ENCODE measurements around the gene UBE2S.

DNA sequence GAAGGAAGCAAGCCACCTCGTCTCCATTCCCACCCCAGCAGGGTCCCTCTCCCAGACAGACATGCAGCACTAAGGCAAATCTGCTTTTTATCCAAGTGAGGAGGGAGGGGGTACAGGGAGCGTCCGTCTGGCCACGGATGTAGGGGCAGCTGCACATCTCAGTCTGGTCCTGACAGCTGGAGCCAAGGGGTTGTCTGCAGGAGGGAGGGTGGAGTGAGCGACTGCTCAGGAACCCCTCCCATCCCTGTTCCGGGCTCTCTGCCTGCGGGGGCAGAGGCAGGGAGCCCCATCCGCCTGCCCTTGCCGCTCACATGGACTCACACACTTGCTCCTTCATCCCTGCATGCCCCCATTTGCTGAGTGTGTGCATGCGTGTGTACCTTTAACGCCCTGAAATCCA, 28.4 kb downstream of the UBE2S start:
- TF ChIP-seq, protein P1, sequence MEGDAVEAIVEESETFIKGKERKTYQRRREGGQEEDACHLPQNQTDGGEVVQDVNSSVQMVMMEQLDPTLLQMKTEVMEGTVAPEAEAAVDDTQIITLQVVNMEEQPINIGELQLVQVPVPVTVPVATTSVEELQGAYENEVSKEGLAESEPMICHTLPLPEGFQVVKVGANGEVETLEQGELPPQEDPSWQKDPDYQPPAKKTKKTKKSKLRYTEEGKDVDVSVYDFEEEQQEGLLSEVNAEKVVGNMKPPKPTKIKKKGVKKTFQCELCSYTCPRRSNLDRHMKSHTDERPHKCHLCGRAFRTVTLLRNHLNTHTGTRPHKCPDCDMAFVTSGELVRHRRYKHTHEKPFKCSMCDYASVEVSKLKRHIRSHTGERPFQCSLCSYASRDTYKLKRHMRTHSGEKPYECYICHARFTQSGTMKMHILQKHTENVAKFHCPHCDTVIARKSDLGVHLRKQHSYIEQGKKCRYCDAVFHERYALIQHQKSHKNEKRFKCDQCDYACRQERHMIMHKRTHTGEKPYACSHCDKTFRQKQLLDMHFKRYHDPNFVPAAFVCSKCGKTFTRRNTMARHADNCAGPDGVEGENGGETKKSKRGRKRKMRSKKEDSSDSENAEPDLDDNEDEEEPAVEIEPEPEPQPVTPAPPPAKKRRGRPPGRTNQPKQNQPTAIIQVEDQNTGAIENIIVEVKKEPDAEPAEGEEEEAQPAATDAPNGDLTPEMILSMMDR (IDR thresholded peaks at IDR 0.05; ENCODE audit: borderline replicate concordance, extremely low read depth, low read length, poor library complexity, severe bottlenecking) = no peak
- TF ChIP-seq EZH2 (IDR thresholded peaks at IDR 0.05; ENCODE audit: borderline replicate concordance, low read depth, low read length, severe bottlenecking) = no peak

All from DND-41 (cell line).